ENCODE results near the gene CDH4. TPM values are rescaled to one million over a fixed set of nuclear protein-coding genes. Genes with fewer than 3 reads are reported as not detected.

The CDH4 gene
- total and polyA plus RNA-seq, 2 donors (not counting 3 experiments of a cell fraction or from before 2014, with no cell fraction given): 0.17 to 0.51 TPM

DNA sequence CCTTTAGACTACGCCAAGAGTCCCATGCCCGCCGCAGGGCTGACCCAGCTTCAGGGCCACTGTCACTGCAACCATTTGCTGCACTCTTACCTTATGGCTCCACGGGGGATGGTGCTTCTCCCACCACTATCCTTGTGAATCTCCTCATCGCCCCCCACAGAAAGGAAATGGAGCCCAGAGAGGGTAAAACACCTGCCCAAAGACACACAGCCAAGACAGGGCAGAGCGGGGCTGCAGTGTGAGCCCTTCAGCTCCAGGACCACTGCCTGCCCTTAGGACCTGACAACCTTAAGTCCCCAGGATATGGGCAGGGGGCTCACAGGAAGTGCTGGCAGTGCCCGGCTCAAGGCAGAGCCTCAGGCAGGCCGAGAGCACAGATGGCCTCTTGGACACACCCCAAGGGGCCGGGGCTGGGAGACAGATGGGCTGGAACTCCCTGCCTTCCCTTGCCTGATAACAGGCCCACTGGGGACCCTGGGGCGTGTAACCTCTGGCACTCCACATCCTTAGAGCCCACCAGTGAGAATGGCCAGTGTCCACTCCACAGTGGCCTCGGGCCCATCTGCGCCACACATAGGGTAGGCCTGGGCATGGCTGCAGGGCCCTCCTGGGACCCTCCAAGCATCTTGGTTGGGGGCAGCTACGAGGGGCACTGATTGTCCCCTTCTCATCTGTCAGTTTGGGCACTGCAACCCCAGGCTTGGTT, 548.5 kb downstream of the CDH4 start:
- H3K36me3 ChIP-seq (ENCODE audit: control insufficient read depth in 2 of 2, extremely low read depth in 1 of 2, insufficient read depth in 2 of 2, low read length in 2 of 2): no peaks in the 10 kb centered on the region
- H3K27me3 ChIP-seq (ENCODE audit: control insufficient read depth in 2 of 2, insufficient read depth in 2 of 2, low read length in 2 of 2): no peaks in the 10 kb centered on the region
- H4K20me1 ChIP-seq (replicated peaks; ENCODE audit: control insufficient read depth, extremely low read depth, insufficient read depth, low read length): no peaks in the 10 kb centered on the region
- no peak overlapping the region for H3K27ac ChIP-seq (ENCODE audit: insufficient read depth, low read depth, low read length)
- BruUV-seq (replicated peaks): no TSS peak
- intact Hi-C loops (cut with micrococcal nuclease): no loop called here
- H3K9me3 ChIP-seq (replicated peaks; ENCODE audit: control insufficient read depth, insufficient read depth, low read length): no peaks in the 10 kb centered on the region
- FAIRE-seq (no peak), DNase-seq (ENCODE audit: low read depth, low spot score) (no peak)
- H3K4me1 ChIP-seq (ENCODE audit: control insufficient read depth, extremely low read depth, insufficient read depth, low read length): no peaks in the 10 kb centered on the region
- no peak overlapping the region for H3K4me2 ChIP-seq (ENCODE audit: insufficient read depth, low read length)
- TF ChIP-seq POLR2AphosphoS5 (IDR thresholded peaks at IDR 0.05; ENCODE audit: insufficient read depth, low read depth, low read length): no peak
- no peak for TF ChIP-seq FOS (IDR thresholded peaks at IDR 0.05; ENCODE audit: borderline replicate concordance, insufficient read depth, low read length)
- TF ChIP-seq, protein P1, sequence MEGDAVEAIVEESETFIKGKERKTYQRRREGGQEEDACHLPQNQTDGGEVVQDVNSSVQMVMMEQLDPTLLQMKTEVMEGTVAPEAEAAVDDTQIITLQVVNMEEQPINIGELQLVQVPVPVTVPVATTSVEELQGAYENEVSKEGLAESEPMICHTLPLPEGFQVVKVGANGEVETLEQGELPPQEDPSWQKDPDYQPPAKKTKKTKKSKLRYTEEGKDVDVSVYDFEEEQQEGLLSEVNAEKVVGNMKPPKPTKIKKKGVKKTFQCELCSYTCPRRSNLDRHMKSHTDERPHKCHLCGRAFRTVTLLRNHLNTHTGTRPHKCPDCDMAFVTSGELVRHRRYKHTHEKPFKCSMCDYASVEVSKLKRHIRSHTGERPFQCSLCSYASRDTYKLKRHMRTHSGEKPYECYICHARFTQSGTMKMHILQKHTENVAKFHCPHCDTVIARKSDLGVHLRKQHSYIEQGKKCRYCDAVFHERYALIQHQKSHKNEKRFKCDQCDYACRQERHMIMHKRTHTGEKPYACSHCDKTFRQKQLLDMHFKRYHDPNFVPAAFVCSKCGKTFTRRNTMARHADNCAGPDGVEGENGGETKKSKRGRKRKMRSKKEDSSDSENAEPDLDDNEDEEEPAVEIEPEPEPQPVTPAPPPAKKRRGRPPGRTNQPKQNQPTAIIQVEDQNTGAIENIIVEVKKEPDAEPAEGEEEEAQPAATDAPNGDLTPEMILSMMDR (IDR thresholded peaks at IDR 0.05; ENCODE audit: extremely low read depth in 1 of 2, insufficient read depth in 1 of 2, low read depth in 1 of 2, low read length in 2 of 2): no peak
- no peak for TF ChIP-seq MYC (IDR thresholded peaks at IDR 0.05; ENCODE audit: low read depth, low read length)
- no peak for TF ChIP-seq JUN (IDR thresholded peaks at IDR 0.05; ENCODE audit: borderline replicate concordance, insufficient read depth, insufficient read length, low read depth)
- TF ChIP-seq EZH2 (IDR thresholded peaks at IDR 0.05; ENCODE audit: borderline replicate concordance, low read depth, low read length, severe bottlenecking): no peak
- TF ChIP-seq, protein P2, sequence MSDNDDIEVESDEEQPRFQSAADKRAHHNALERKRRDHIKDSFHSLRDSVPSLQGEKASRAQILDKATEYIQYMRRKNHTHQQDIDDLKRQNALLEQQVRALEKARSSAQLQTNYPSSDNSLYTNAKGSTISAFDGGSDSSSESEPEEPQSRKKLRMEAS (IDR thresholded peaks at IDR 0.05; ENCODE audit: insufficient read depth, insufficient read length): no peak
- TF ChIP-seq GATA2 (IDR thresholded peaks at IDR 0.05; ENCODE audit: insufficient read depth, insufficient read length, low read depth, low read length): no peak
- TF ChIP-seq POLR2A (IDR thresholded peaks at IDR 0.05; ENCODE audit: low read depth, low read length): no peak
- ChIA-PET POLR2A (no interaction called here), CTCF (no interaction called here)
- dilution Hi-C loops (cut with MboI; ENCODE audit: extremely low pct_ligation_motif_present, low sequenced_read_pairs): no loop called here
- H3K4me3 ChIP-seq (replicated peaks in 1 of 3; ENCODE audit: insufficient read depth in 1 of 3, low read depth in 1 of 3, low read length in 3 of 3): no peak overlapping the region
- H3K9me1 ChIP-seq (replicated peaks; ENCODE audit: control insufficient read depth, extremely low read depth, insufficient read depth, low read length): no peaks in the 10 kb centered on the region
- no peaks in the 10 kb centered on the region for H3K79me2 ChIP-seq (ENCODE audit: control insufficient read depth, insufficient read depth, low read length)
- no peak overlapping the region for H3K9ac ChIP-seq (replicated peaks; ENCODE audit: extremely low read depth, insufficient read depth, low read length)
- H2AFZ ChIP-seq (ENCODE audit: low read depth, low read length): no peak overlapping the region

All from endothelial cell of umbilical vein (primary cell).